ENCODE results near the gene ERC2. TPM values are rescaled to one million over a fixed set of nuclear protein-coding genes. Genes with fewer than 3 reads are reported as not detected.

The ERC2 gene
- total and polyA plus RNA-seq, 9 donors: 0.52 to 2.0 (median 0.82) TPM

DNA sequence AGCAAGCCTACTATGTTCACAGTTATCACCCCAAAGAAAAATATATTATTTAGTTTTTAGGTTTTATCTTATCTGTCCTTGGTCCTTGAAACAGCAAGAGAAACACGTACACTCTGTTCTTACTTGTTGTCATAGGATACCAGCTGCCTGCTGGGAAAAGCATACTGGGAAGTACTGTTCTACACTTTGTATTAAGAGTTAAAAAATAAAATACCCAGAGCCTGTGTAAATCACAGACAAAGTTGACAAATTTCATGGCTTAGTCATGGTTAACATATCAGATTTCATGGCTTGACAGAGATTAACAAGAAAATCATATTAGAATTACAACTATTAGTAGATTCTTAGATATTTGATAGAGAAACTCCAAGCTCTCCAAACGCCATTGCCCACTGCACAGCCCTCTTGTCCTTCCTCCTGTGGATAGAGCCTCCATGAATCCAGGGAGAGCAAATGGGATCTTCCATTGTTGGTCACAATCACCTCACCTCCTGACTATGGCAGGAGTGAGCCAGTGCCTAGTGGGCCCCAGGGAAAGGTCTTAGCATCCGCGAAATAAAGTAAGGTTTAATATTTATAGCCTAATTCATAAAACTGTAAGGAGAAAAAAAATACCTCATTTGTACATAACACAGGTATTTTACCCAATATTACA is 853.1 kb downstream of the ERC2 start:
- Histone ChIP-seq H3K27ac (ENCODE audit: low read length) (no peak overlapping the region), H3K27me3 (ENCODE audit: control insufficient read depth, insufficient read depth, low read length) (no peaks in the 10 kb centered on the region), H3K4me3 (ENCODE audit: low read length) (no peak overlapping the region), H3K9me3 (replicated peaks; ENCODE audit: control insufficient read depth, low read depth, low read length) (no peaks in the 10 kb centered on the region), H3K36me3 (ENCODE audit: control insufficient read depth, insufficient read depth, low read length) (no peaks in the 10 kb centered on the region), H3K4me1 (ENCODE audit: control insufficient read depth, insufficient read depth, low read length) (peaks cover 10% of the 10 kb centered on the region)
- DNase-seq: no peak
- WGBS (ENCODE audit: insufficient coverage): no CpG with 5 or more reads among the region's 4 CpGs

DNA sequence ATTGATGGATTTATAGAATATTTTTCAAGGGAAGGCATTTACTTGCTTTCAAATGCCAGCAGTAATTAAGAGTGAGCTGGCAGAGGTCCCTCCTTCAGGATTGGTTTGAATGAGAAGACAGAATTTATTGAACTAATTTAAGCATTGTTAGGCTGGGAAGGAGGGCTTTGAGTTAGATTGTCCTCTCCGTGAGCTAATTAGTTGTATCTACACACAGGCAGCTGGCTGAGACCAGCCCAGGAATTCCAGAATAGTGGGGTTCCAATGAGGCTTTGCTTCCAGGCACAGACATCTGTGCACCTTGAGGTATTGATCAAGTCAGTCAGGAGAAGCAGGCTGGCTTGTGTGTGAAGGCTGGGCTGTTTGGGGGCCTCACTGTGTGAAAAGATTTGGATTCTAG is 857.1 kb downstream of the ERC2 start:
- H3K36me3 ChIP-seq (ENCODE audit: control insufficient read depth, insufficient read depth, low read length): no peaks in the 10 kb centered on the region
- no peak overlapping the region for H3K4me3 ChIP-seq (ENCODE audit: low read length)
- WGBS (ENCODE audit: insufficient coverage): 90% methylated on average over 1 of the region's 1 CpG
- H3K27me3 ChIP-seq (ENCODE audit: control insufficient read depth, insufficient read depth, low read length): no peaks in the 10 kb centered on the region
- H3K4me1 ChIP-seq (ENCODE audit: control insufficient read depth, insufficient read depth, low read length): peaks cover 2% of the 10 kb centered on the region
- H3K27ac ChIP-seq (ENCODE audit: low read length): no peak overlapping the region
- DNase-seq: no peak
- H3K9me3 ChIP-seq (replicated peaks; ENCODE audit: control insufficient read depth, low read depth, low read length): no peaks in the 10 kb centered on the region

DNA sequence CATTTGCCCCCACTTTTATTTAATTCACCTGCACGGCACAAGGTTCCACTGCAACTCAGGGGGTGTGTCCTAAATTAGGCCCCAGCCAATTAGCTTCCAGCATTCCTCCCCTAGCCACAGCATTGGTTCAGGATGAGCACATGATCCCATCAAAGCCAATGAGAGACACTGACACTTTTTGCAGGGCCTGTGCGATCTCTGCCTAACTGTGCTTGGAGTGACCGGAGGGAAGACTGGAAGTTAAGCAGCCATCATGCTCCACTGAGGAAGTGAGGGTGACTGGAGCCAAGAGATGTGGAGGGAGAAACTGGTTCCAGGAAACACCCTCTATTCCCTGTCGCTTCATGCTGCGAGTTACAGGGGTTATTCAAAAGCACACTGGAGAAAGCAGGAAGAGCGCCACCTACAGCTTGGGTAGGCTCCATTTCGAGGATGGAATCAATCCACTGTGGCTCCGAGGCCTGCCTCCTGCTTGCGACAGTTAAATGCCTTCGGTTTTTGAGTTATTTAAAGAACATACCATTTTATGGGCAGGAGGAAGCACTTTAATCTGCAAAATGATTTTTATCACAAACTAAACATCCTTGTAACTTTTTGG is 858.9 kb downstream of the ERC2 start:
- Histone ChIP-seq H3K27ac (ENCODE audit: low read length) (no peak overlapping the region), H3K36me3 (ENCODE audit: control insufficient read depth, insufficient read depth, low read length) (no peaks in the 10 kb centered on the region), H3K9me3 (replicated peaks; ENCODE audit: control insufficient read depth, low read depth, low read length) (no peaks in the 10 kb centered on the region), H3K27me3 (ENCODE audit: control insufficient read depth, insufficient read depth, low read length) (no peaks in the 10 kb centered on the region), H3K4me3 (ENCODE audit: low read length) (no peak overlapping the region), H3K4me1 (ENCODE audit: control insufficient read depth, insufficient read depth, low read length) (peaks cover 1% of the 10 kb centered on the region)
- DNase-seq: no peak
- 87% methylated on average over 5 of the region's 10 CpGs for WGBS (ENCODE audit: insufficient coverage)

DNA sequence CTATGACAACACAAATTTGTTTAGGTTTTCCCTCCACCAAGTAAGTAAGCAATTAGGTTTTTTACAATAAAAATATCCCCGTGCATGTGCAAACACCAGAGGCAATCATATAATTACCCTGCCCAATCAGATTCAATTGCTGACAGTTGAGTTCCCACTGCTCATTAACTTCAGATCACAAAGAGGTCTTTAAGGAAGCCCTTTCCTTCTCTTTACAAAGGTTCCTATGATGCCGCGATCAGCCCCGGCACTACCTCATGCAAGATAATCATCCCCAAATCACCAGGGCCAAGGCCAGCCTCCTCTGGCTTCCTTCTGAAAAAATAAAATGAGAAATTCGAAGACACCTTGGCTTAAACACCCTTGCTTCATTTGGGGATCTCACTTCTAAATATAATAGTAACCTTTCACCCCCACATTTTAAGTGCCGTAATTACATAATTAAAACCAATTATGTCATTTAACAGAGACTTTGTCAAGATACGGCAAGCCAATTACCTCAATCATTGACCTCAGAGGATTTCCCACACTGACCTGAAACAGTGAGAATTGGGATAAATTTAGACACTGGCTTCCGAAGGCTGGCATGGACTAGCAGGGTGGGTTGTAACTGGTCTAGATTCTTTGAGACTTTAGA is 859.8 kb downstream of the ERC2 start:
- no peaks in the 10 kb centered on the region for H3K9me3 ChIP-seq (replicated peaks; ENCODE audit: control insufficient read depth, low read depth, low read length)
- 68% methylated on average over 3 of the region's 8 CpGs for WGBS (ENCODE audit: insufficient coverage)
- no peak overlapping the region for H3K27ac ChIP-seq (ENCODE audit: low read length)
- H3K36me3 ChIP-seq (ENCODE audit: control insufficient read depth, insufficient read depth, low read length): no peaks in the 10 kb centered on the region
- H3K4me3 ChIP-seq (ENCODE audit: low read length): no peak overlapping the region
- peaks cover 2% of the 10 kb centered on the region for H3K4me1 ChIP-seq (ENCODE audit: control insufficient read depth, insufficient read depth, low read length)
- DNase-seq: no peak
- H3K27me3 ChIP-seq (ENCODE audit: control insufficient read depth, insufficient read depth, low read length): no peaks in the 10 kb centered on the region

DNA sequence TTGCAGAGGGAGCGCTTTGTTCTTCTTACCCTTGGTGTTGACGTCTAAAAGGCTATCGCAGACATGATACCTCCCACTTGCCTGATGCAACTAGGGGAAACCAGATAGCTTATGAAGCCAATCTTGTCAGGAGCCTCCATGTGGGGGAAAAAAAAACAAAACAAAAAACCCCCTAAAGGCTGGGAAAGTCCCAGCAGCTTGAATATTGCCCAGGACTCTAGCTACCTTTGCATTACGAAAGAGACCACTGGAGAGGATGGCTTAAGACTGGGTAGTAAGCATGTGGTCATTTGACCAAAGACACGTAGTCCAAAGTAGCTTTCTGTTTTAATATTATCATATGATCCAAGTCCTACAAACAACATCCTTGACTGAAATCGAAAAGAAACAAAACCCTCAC is 860.4 kb downstream of the ERC2 start:
- WGBS (ENCODE audit: insufficient coverage): no CpG with 5 or more reads among the region's 6 CpGs
- H3K9me3 ChIP-seq (replicated peaks; ENCODE audit: control insufficient read depth, low read depth, low read length): no peaks in the 10 kb centered on the region

DNA sequence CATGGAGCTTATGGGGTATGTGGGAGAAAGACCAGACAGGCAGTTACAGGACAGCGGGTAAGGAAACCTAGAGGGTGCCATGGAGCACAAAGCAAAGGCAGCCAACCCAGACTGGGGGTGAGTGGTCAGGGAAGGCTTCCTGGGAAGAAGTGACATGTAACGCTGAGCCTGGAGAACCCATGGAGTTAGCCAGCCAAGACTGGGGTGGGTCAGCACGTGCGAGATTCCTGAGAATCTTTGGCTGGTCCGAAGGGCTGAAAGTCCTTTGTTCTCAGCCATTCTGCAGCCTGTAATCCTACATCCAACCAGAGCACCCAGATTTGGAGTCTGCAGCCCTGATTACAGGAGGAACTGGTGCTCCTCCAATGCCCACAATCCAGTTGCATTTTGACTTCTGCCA is 861.1 kb downstream of the ERC2 start:
- WGBS (ENCODE audit: insufficient coverage): 78% methylated on average over 5 of the region's 5 CpGs
- no peaks in the 10 kb centered on the region for H3K36me3 ChIP-seq (ENCODE audit: control insufficient read depth, insufficient read depth, low read length)
- H3K4me1 ChIP-seq (ENCODE audit: control insufficient read depth, insufficient read depth, low read length): peaks cover 2% of the 10 kb centered on the region
- H3K9me3 ChIP-seq (replicated peaks; ENCODE audit: control insufficient read depth, low read depth, low read length): no peaks in the 10 kb centered on the region
- no peaks in the 10 kb centered on the region for H3K27me3 ChIP-seq (ENCODE audit: control insufficient read depth, insufficient read depth, low read length)
- DNase-seq: no peak
- H3K27ac ChIP-seq (ENCODE audit: low read length): no peak overlapping the region
- no peak overlapping the region for H3K4me3 ChIP-seq (ENCODE audit: low read length)

More for the DNA sequence above, 860.4 kb downstream of the ERC2 start:
- Histone ChIP-seq H3K27ac (ENCODE audit: low read length) (no peak overlapping the region), H3K36me3 (ENCODE audit: control insufficient read depth, insufficient read depth, low read length) (no peaks in the 10 kb centered on the region), H3K27me3 (ENCODE audit: control insufficient read depth, insufficient read depth, low read length) (no peaks in the 10 kb centered on the region), H3K4me3 (ENCODE audit: low read length) (no peak overlapping the region), H3K4me1 (ENCODE audit: control insufficient read depth, insufficient read depth, low read length) (peaks cover 2% of the 10 kb centered on the region)
- no peak for DNase-seq

DNA sequence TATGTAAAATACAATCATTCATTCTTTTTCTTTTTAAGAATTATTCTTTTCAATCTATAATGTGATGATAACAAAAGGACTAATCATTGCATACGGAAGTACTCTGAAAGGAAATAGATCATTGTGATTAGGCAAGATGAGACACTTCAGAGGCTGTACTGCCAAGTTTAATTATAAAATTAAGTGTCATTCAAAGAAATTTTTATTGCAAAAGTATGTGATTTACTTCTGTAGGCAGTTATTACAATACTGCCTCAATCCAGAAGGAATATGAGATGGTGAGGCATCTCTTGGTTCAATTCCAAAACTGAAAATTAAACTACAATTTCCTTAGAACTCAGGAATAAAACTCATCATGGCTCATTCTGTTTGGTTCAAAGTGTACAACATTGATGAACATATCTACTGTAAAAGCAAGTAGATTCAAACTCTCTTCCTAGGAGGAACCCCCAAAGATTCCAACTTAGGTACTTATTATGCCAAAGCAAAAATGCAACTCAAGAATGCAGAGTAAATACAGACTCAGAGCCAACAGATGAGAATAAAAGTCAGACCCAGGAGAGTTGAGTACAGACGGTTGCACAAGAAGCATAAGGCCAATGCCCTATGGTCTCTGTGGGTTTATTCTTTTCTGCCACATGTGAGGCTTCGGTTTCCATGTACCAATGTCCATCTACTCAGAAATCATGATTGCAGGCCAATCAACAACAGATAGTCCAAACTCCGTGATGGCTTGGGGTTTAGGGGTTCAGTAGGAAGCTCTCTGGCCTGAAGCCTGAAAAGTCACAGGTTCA is 862.6 kb downstream of the ERC2 start:
- no CpG with 5 or more reads among the region's 4 CpGs for WGBS (ENCODE audit: insufficient coverage)
- Histone ChIP-seq H3K36me3 (ENCODE audit: control insufficient read depth, insufficient read depth, low read length) (no peaks in the 10 kb centered on the region), H3K9me3 (replicated peaks; ENCODE audit: control insufficient read depth, low read depth, low read length) (no peaks in the 10 kb centered on the region)

DNA sequence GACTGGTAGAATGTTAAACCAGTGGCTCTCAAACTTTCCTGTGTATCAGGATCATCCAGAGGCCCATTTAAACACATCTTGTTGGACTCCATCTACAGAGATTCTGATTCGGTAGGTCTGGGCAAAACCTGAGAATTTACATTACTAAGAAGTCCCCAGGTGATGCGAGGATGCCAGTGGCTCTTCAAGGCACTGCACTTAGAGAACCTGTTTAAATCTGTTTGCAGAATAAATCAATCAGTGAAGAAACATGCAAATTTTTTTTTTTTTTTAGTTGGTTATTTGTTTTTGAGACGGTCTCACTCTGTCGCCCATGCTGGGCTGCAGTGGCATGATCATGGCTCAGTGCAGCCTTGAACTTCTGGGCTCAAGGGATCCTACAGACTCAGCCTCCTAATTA is 863.4 kb downstream of the ERC2 start:
- Histone ChIP-seq H3K4me3 (ENCODE audit: low read length) (no peak overlapping the region), H3K27ac (ENCODE audit: low read length) (no peak overlapping the region), H3K27me3 (ENCODE audit: control insufficient read depth, insufficient read depth, low read length) (no peaks in the 10 kb centered on the region), H3K36me3 (ENCODE audit: control insufficient read depth, insufficient read depth, low read length) (no peaks in the 10 kb centered on the region), H3K9me3 (replicated peaks; ENCODE audit: control insufficient read depth, low read depth, low read length) (no peaks in the 10 kb centered on the region), H3K4me1 (ENCODE audit: control insufficient read depth, insufficient read depth, low read length) (peaks cover 8% of the 10 kb centered on the region)
- no peak for DNase-seq
- 96% methylated on average over 4 of the region's 4 CpGs for WGBS (ENCODE audit: insufficient coverage)

More for the DNA sequence above, 862.6 kb downstream of the ERC2 start:
- Histone ChIP-seq H3K27me3 (ENCODE audit: control insufficient read depth, insufficient read depth, low read length) (no peaks in the 10 kb centered on the region), H3K4me1 (ENCODE audit: control insufficient read depth, insufficient read depth, low read length) (peaks cover 5% of the 10 kb centered on the region), H3K27ac (ENCODE audit: low read length) (no peak overlapping the region), H3K4me3 (ENCODE audit: low read length) (no peak overlapping the region)
- no peak for DNase-seq

DNA sequence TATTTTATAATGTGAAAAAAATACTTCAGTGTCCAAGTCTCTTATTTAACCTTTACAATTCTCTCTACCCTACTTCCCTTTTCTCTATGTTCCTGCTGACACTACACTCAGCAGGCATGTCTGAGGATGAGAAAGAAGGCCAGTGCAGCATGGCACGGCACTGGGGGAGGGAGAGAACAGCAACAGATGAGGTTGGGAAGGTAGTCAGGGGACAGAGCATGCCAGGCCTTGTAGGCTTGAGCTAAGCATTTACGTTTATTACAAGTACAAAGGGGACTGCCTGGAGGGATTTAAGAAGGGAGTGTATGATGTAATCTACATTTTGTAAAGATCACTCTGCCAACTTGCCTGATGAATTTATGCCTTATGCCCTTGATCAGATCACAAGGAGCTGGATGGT is 863.9 kb downstream of the ERC2 start:
- DNase-seq: no peak
- Histone ChIP-seq H3K9me3 (replicated peaks; ENCODE audit: control insufficient read depth, low read depth, low read length) (no peaks in the 10 kb centered on the region), H3K27me3 (ENCODE audit: control insufficient read depth, insufficient read depth, low read length) (no peaks in the 10 kb centered on the region), H3K4me3 (ENCODE audit: low read length) (no peak overlapping the region), H3K27ac (ENCODE audit: low read length) (no peak overlapping the region), H3K36me3 (ENCODE audit: control insufficient read depth, insufficient read depth, low read length) (no peaks in the 10 kb centered on the region), H3K4me1 (ENCODE audit: control insufficient read depth, insufficient read depth, low read length) (peaks cover 8% of the 10 kb centered on the region)
- WGBS (ENCODE audit: insufficient coverage): 72% methylated on average over 2 of the region's 2 CpGs

Data from muscle of leg (tissue), 11 donors.